Panc1 (cell line): ENCODE measurements around the gene TULP4. TPM values are rescaled to one million over a fixed set of nuclear protein-coding genes. Genes with fewer than 3 reads are reported as not detected.

ENCODE experiments used
- ATAC-seq: fragments of 200-7000 bp; cut with Tn5 transposase; 2 replicates; pipeline ENCODE4 v1.9.1; 2020; ENCODE audit warnings: mild to moderate bottlenecking, moderate library complexity
- BruUV-seq: library from RNA; stranded (reverse); fragments of 400-500 nt; replicated peaks from 2 replicates; lab custom pipeline; 2021; lab: Mats Ljungman, UMichigan
- CTCF ChIA-PET: fragments of 300-600 bp; sonication (Branson Sonifier 250); formaldehyde crosslinking; loops from one replicate; lab custom pipeline; 2022; ENCODE audit warnings: antibody characterized with exemption; lab: Charles Lee
- POLR2A ChIA-PET: fragments of 300-600 bp; sonication (Branson Sonifier 250); formaldehyde crosslinking; loops from one replicate; lab custom pipeline; 2022; ENCODE audit warnings: antibody characterized with exemption; lab: Charles Lee
- DNase-seq: peaks from one replicate; pipeline ENCODE4 v3.0.0-alpha.2; 2010; ENCODE audit warnings: low read depth, low spot score
- H3K27ac ChIP-seq: 2 replicates; pipeline ENCODE4 v1.5.1; 2011; ENCODE audit warnings: mild to moderate bottlenecking, low read length, inconsistent platforms
- H3K27me3 ChIP-seq: fragments of 200-500 bp; sonication (Bioruptor generic); 2 replicates; pipeline ENCODE4 v1.6.0; 2014; ENCODE audit warnings: low read length, inconsistent platforms; ENCODE audit not compliant: control insufficient read depth, insufficient read depth
- H3K36me3 ChIP-seq: fragments of 200-500 bp; sonication (Bioruptor generic); 2 replicates; pipeline ENCODE4 v1.5.1; 2014; ENCODE audit warnings: inconsistent platforms, mild to moderate bottlenecking, low read length, moderate library complexity; ENCODE audit not compliant: control insufficient read depth, insufficient read depth
- H3K4me1 ChIP-seq: 2 replicates; pipeline ENCODE4 v1.5.1; 2011; ENCODE audit warnings: inconsistent platforms, mild to moderate bottlenecking, low read length, moderate library complexity; ENCODE audit not compliant: control insufficient read depth, insufficient read depth
- H3K4me3 ChIP-seq, 2 experiments: 2 replicates each; pipeline ENCODE4 v1.5.1; 2011 to 2012; ENCODE audit warnings: low read depth in 2 of 2, low read length in 2 of 2, mild to moderate bottlenecking in 2 of 2, inconsistent platforms in 1 of 2, moderate library complexity in 1 of 2
- H3K9me3 ChIP-seq: fragments of 200-500 bp; sonication (Bioruptor generic); 2 replicates; pipeline ENCODE4 v1.5.1; 2014; ENCODE audit warnings: low read depth, mild to moderate bottlenecking, inconsistent platforms, low read length, moderate library complexity; ENCODE audit not compliant: control insufficient read depth, insufficient read depth
- CTCF ChIP-seq: fragments of 450-650 bp; IDR thresholded peaks from 2 replicates; pipeline ENCODE4 v1.5.1; 2017; ENCODE audit warnings: mild to moderate bottlenecking
- POLR2AphosphoS5 ChIP-seq: IDR thresholded peaks from 2 replicates; pipeline ENCODE4 v1.6.1; 2012; ENCODE audit warnings: mild to moderate bottlenecking, low read depth, low read length, moderate library complexity
- SIN3A ChIP-seq: IDR thresholded peaks from 2 replicates; pipeline ENCODE4 v1.6.1; 2012; ENCODE audit warnings: low read depth, mild to moderate bottlenecking, low read length, moderate library complexity, borderline replicate concordance; ENCODE audit not compliant: insufficient read depth
- TCF7L2 ChIP-seq: IDR thresholded peaks from 2 replicates; pipeline ENCODE4 v1.6.1; 2011; ENCODE audit warnings: mild to moderate bottlenecking, low read depth, low read length, inconsistent platforms
- in situ Hi-C: cut with HindIII; loops from 2 replicates; pipeline ENCODE4 v1.10.0; 2016; ENCODE audit warnings: low sequenced_read_pairs, low pct_unique_long_range_greater_than_20kb
- intact Hi-C: fragments of 100-400 bp; cut with micrococcal nuclease; formaldehyde crosslinking; loops from one replicate; pipeline ENCODE4 v1.10.0; 2022; ENCODE audit not compliant: unreplicated experiment
- total RNA-seq: library from RNA; stranded (reverse); gene quantifications from one replicate; pipeline ENCODE4 v1.2.1, GENCODE V29; 2021; ENCODE audit not compliant: unreplicated experiment
- TF ChIP-seq, protein P1 (sequence below), 2 experiments: IDR thresholded peaks; 2 replicates each; pipeline ENCODE4 v1.6.1; 2011 to 2012; ENCODE audit warnings: low read depth in 2 of 2, control low read depth in 1 of 2, low read length in 1 of 2, mild to moderate bottlenecking in 1 of 2, moderate library complexity in 1 of 2; ENCODE audit not compliant: insufficient read depth in 1 of 2

The TULP4 gene
- total RNA-seq, 1 experiment from 2014 or later, result 105 TPM

- H3K9me3 ChIP-seq, result peaks cover 7% of the 10 kb centered on the region; the same call in 1 of the 2 replicates
- BruUV-seq, result no TSS peak
- no peak for ATAC-seq
- ChIA-PET CTCF (no interaction called here), POLR2A (no interaction called here)
- TF ChIP-seq SIN3A (no peak), CTCF (no peak), TCF7L2 (no peak), POLR2AphosphoS5 (no peak)
- TF ChIP-seq, protein P1, sequence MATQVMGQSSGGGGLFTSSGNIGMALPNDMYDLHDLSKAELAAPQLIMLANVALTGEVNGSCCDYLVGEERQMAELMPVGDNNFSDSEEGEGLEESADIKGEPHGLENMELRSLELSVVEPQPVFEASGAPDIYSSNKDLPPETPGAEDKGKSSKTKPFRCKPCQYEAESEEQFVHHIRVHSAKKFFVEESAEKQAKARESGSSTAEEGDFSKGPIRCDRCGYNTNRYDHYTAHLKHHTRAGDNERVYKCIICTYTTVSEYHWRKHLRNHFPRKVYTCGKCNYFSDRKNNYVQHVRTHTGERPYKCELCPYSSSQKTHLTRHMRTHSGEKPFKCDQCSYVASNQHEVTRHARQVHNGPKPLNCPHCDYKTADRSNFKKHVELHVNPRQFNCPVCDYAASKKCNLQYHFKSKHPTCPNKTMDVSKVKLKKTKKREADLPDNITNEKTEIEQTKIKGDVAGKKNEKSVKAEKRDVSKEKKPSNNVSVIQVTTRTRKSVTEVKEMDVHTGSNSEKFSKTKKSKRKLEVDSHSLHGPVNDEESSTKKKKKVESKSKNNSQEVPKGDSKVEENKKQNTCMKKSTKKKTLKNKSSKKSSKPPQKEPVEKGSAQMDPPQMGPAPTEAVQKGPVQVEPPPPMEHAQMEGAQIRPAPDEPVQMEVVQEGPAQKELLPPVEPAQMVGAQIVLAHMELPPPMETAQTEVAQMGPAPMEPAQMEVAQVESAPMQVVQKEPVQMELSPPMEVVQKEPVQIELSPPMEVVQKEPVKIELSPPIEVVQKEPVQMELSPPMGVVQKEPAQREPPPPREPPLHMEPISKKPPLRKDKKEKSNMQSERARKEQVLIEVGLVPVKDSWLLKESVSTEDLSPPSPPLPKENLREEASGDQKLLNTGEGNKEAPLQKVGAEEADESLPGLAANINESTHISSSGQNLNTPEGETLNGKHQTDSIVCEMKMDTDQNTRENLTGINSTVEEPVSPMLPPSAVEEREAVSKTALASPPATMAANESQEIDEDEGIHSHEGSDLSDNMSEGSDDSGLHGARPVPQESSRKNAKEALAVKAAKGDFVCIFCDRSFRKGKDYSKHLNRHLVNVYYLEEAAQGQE (IDR thresholded peaks at IDR 0.05; ENCODE audit: insufficient read depth in 1 of 2, low read depth in 2 of 2, low read length in 1 of 2), result no peak
- H3K27ac ChIP-seq, result no peak overlapping the region
- H3K4me1 ChIP-seq, result no peaks in the 10 kb centered on the region
- intact Hi-C loops (no loop called here), in situ Hi-C loops (no loop called here)
- DNase-seq, result no peak
- H3K27me3 ChIP-seq, result no peaks in the 10 kb centered on the region
- H3K4me3 ChIP-seq, result no peak overlapping the region
- H3K36me3 ChIP-seq, result no peaks in the 10 kb centered on the region
Measured at GRCh38 chr6:158417760-158418098, 105.5 kb downstream of the TULP4 start.

GRCh38 chr6:158418501-158418900 lies 106.2 kb downstream of the TULP4 start:
- ChIA-PET POLR2A (no interaction called here), CTCF (no interaction called here)
- ATAC-seq, result no peak
- no peaks in the 10 kb centered on the region for H3K36me3 ChIP-seq
- intact Hi-C loops, result no loop called here
- H3K9me3 ChIP-seq, result peaks cover 7% of the 10 kb centered on the region; the same call in 1 of the 2 replicates
- in situ Hi-C loops, result no loop called here
- no peaks in the 10 kb centered on the region for H3K4me1 ChIP-seq
- H3K27ac ChIP-seq, result no peak overlapping the region
- H3K27me3 ChIP-seq, result no peaks in the 10 kb centered on the region
- no peak for DNase-seq
- BruUV-seq, result no TSS peak
- TF ChIP-seq SIN3A, result no peak
- TF ChIP-seq, protein P1 (IDR thresholded peaks at IDR 0.05; ENCODE audit: insufficient read depth in 1 of 2, low read depth in 2 of 2, low read length in 1 of 2), result no peak
- TF ChIP-seq POLR2AphosphoS5, result no peak
- no peak for TF ChIP-seq CTCF
- no peak for TF ChIP-seq TCF7L2
- H3K4me3 ChIP-seq, result no peak overlapping the region
